ENCODE results near the gene RAB11FIP5. TPM values are rescaled to one million over a fixed set of nuclear protein-coding genes. Genes with fewer than 3 reads are reported as not detected.
A peak's percentile ranks its signal among the peaks of the same experiment; 100 is the strongest.

Gene RAB11FIP5
- total and polyA plus RNA-seq, 2 of the 4 experiments (the other 2 are of a cell fraction), result 21.5 to 34.5 TPM

DNA sequence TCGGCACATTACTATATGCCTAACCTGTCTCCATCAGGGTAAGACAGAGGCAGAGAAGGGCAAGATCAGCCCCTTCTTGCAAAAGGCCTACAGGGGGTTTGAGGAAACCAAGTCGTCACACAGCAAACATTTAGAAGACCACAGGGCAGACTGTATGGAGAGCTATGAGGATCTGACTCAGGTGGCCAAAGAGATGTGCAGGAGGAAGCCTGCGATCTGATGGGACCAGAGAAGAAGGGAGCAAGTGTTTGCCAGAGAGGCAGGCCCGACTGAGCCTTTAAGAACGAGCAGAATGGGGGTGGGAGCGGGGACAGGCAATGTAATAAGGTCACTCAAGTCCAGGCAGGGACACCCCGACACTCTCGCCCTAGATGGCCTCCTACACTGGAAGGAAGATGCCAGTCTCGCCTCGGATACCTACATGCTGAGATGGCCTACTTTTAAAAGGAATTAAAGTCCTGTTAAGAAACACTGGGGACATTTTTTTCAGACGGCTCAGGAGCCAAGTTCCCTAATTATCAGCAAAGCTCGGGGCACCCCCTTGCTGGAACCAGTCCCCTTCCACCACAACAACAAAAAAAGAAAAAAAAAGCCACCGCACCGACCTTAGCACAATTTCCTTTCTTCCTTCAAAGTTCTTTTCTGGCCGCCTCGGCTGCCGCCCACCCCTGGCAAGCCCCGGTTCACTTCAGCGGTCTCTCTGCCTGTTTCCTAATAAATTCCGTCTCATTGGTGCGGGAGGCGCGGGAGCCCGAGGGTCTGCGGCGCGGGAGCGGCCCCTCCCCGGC, 42.7 kb downstream of the RAB11FIP5 start:
- no peaks in the 10 kb centered on the region for H3K9me3 ChIP-seq (ENCODE audit: control insufficient read depth, insufficient read depth, low read length)
- in situ Hi-C loops (cut with MboI; ENCODE audit: low sequenced_read_pairs) (loop anchor here (5.0 kb wide), 1 partner anchor 178 kb away; no protein-coding TSS in a partner anchor), intact Hi-C loops (cut with micrococcal nuclease) (loop anchor here (2.0 kb wide), 1 partner anchor 51 kb away; no protein-coding TSS in a partner anchor), dilution Hi-C loops (cut with HindIII; ENCODE audit: low sequenced_read_pairs, unreplicated experiment) (no loop called here)
- H3K9ac ChIP-seq (ENCODE audit: low read depth, low read length), result peak overlapping the region; percentile 89
- H3K4ac ChIP-seq (ENCODE audit: low read depth, low read length), result peak overlapping the region; percentile 73
- H3K56ac ChIP-seq (ENCODE audit: extremely low read depth, insufficient read depth, low read length), result peak overlapping the region; percentile 80
- peak overlapping the region; percentile 1; the same call in 1 of the 2 replicates for H2BK20ac ChIP-seq (ENCODE audit: low read depth, low read length)
- H3K27me3 ChIP-seq (ENCODE audit: control insufficient read depth, insufficient read depth, low read length), result no peaks in the 10 kb centered on the region
- ChIA-PET POLR2A (ENCODE audit: unreplicated experiment) (no interaction called here), CTCF (no interaction called here)
- DNase-seq (peak; percentile 34), ATAC-seq (ENCODE audit: low read depth) (no peak)
- peak overlapping the region; percentile 39 for H2BK120ac ChIP-seq (ENCODE audit: low read depth, low read length)
- peaks cover 6% of the 10 kb centered on the region for H3K36me3 ChIP-seq (ENCODE audit: control insufficient read depth, insufficient read depth, low read length)
- peak overlapping the region; percentile 60 for H3K27ac ChIP-seq (ENCODE audit: insufficient read depth, low read length)
- peak overlapping the region; percentile 31 for H2BK5ac ChIP-seq (ENCODE audit: low read depth, low read length, poor library complexity, severe bottlenecking)
- no TSS peak for BruUV-seq (replicated peaks)
- H3K9me1 ChIP-seq (ENCODE audit: insufficient read depth, low read length), result peaks cover 12% of the 10 kb centered on the region
- peak overlapping the region; percentile 56 for H4K5ac ChIP-seq (ENCODE audit: low read depth, low read length)
- H3K14ac ChIP-seq (replicated peaks; ENCODE audit: low read depth, low read length), result peak overlapping the region; percentile 96
- H3K4me3 ChIP-seq (ENCODE audit: insufficient read depth, low read depth, low read length), result peak overlapping the region; percentile 82
- H4K20me1 ChIP-seq (ENCODE audit: insufficient read depth, low read length), result no peaks in the 10 kb centered on the region; the same call in 1 of the 2 replicates
- H3K23ac ChIP-seq (ENCODE audit: low read depth, low read length), result peak overlapping the region; percentile 77
- peaks cover 24 to 49% of the 10 kb centered on the region in 2 experiments for H3K79me1 ChIP-seq (ENCODE audit: low read depth in 1 of 2, low read length in 2 of 2)
- H2AK5ac ChIP-seq (ENCODE audit: low read depth, low read length), result peak overlapping the region; percentile 85
- H4K8ac ChIP-seq (ENCODE audit: low read depth in 2 of 2, low read length in 2 of 2), result peak overlapping the region; percentile 83 to 89; a peak in 3 of 4 replicates
- WGBS, 2 experiments (ENCODE audit: extremely low coverage in 2 of 2, insufficient read length in 1 of 2), result 10% methylated on average over 12 of the region's 29 CpGs; no CpG with 5 or more reads in 1 of the 2 experiments
- peak overlapping the region; percentile 98 for H3K4me2 ChIP-seq (ENCODE audit: low read depth, low read length)
- H3K18ac ChIP-seq (ENCODE audit: low read depth, low read length), result 0 out of 2 replicates have a peak overlapping the region, but pooled peaks have one; percentile 29
- peak overlapping the region; percentile 85; the same call in 1 of the 3 replicates for H2BK15ac ChIP-seq (ENCODE audit: low read depth, low read length)
- H4K91ac ChIP-seq (ENCODE audit: insufficient read depth, low read depth, low read length), result peak overlapping the region; percentile 54
- TF ChIP-seq SMC3 (IDR thresholded peaks at IDR 0.05; ENCODE audit: low read depth, low read length) (no peak), RAD21 (IDR thresholded peaks at IDR 0.05; ENCODE audit: low read length) (no peak), CTCF (conservative IDR thresholded peaks at IDR 0.05; ENCODE audit: low read depth, low read length) (no peak), USF2 (IDR thresholded peaks at IDR 0.05; ENCODE audit: low read depth, low read length) (no peak), CEBPB (IDR thresholded peaks at IDR 0.05; ENCODE audit: low read depth, low read length) (no peak), POLR2A (IDR thresholded peaks at IDR 0.05; ENCODE audit: low read depth, low read length) (no peak), MAFK (IDR thresholded peaks at IDR 0.05; ENCODE audit: low read depth, low read length) (no peak), RFX5 (IDR thresholded peaks at IDR 0.05; ENCODE audit: low read depth, low read length) (no peak)
- TF ChIP-seq, protein P1, sequence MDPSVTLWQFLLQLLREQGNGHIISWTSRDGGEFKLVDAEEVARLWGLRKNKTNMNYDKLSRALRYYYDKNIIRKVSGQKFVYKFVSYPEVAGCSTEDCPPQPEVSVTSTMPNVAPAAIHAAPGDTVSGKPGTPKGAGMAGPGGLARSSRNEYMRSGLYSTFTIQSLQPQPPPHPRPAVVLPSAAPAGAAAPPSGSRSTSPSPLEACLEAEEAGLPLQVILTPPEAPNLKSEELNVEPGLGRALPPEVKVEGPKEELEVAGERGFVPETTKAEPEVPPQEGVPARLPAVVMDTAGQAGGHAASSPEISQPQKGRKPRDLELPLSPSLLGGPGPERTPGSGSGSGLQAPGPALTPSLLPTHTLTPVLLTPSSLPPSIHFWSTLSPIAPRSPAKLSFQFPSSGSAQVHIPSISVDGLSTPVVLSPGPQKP (IDR thresholded peaks at IDR 0.05; ENCODE audit: borderline replicate concordance, low read depth, low read length), result no peak
- H2AFZ ChIP-seq (replicated peaks; ENCODE audit: low read length, poor library complexity), result peak overlapping the region; percentile 92
- H2AK9ac ChIP-seq (replicated peaks; ENCODE audit: low read depth, low read length, poor library complexity), result peak overlapping the region; percentile 91
- H3K4me1 ChIP-seq (ENCODE audit: control insufficient read depth, insufficient read depth, low read length), result peaks cover 12% of the 10 kb centered on the region
